Neural cell (in vitro differentiated cells): ENCODE measurements around the gene SLC26A11. TPM values are rescaled to one million over a fixed set of nuclear protein-coding genes. Genes with fewer than 3 reads are reported as not detected.

Experiments used
- H2AFZ ChIP-seq: fragments of 200-600, 300-800 bp; sonication (generic), shearing (Covaris generic); 2 replicates; pipeline ENCODE4 v1.6.0; 2014; ENCODE audit warnings: low read depth, mild to moderate bottlenecking, antibody characterized with exemption, low read length, moderate library complexity
- H3F3A ChIP-seq: fragments of 200-600 bp; shearing (Covaris generic); 2 replicates; pipeline ENCODE4 v1.6.1; 2016; ENCODE audit warnings: mild to moderate bottlenecking, moderate library complexity, mixed read lengths, antibody characterized with exemption, low read length; ENCODE audit not compliant: insufficient read depth, poor library complexity, severe bottlenecking
- H3K27ac ChIP-seq: fragments of 200-600, 300-800 bp; sonication (generic), shearing (Covaris generic); 2 replicates; pipeline ENCODE4 v1.5.1; 2014; ENCODE audit warnings: mild to moderate bottlenecking, low read length, moderate library complexity
- H3K27me3 ChIP-seq: fragments of 300-800, 200-600 bp; sonication (generic), shearing (Covaris generic); 2 replicates; pipeline ENCODE4 v1.6.0; 2014; ENCODE audit warnings: mild to moderate bottlenecking, low read depth, low read length, moderate library complexity; ENCODE audit not compliant: insufficient read depth
- H3K36me3 ChIP-seq: fragments of 300-800, 200-600 bp; sonication (generic), shearing (Covaris generic); 2 replicates; pipeline ENCODE4 v1.5.1; 2014; ENCODE audit warnings: mild to moderate bottlenecking, antibody characterized with exemption, low read length, moderate library complexity; ENCODE audit not compliant: insufficient read depth
- H3K4me2 ChIP-seq: fragments of 300-800, 200-600 bp; sonication (generic), shearing (Covaris generic); 2 replicates; pipeline ENCODE4 v1.6.0; 2014; ENCODE audit warnings: mild to moderate bottlenecking, low read length
- H3K4me3 ChIP-seq: fragments of 300-800, 200-600 bp; sonication (generic), shearing (Covaris generic); 2 replicates; pipeline ENCODE4 v1.5.1; 2014; ENCODE audit warnings: mild to moderate bottlenecking, low read length, moderate library complexity
- H3K79me2 ChIP-seq: fragments of 200-600 bp; shearing (Covaris generic); replicated peaks from 2 replicates; pipeline ENCODE4 v1.6.0; 2014; ENCODE audit warnings: mild to moderate bottlenecking, low read length, moderate library complexity; ENCODE audit not compliant: insufficient read depth
- H3K9ac ChIP-seq: fragments of 300-800, 200-600 bp; sonication (generic), shearing (Covaris generic); 2 replicates; pipeline ENCODE4 v1.6.1; 2016; ENCODE audit warnings: mild to moderate bottlenecking, low read length, mixed read lengths
- H3K9me2 ChIP-seq: fragments of 200-600 bp; shearing (Covaris generic); 2 replicates; pipeline ENCODE4 v1.6.1; 2016; ENCODE audit warnings: mild to moderate bottlenecking, low read length, mixed read lengths; ENCODE audit not compliant: insufficient read depth
- H3K9me3 ChIP-seq: fragments of 200-600, 300-800 bp; sonication (generic), shearing (Covaris generic); 2 replicates; pipeline ENCODE4 v1.6.1; 2016; ENCODE audit warnings: mild to moderate bottlenecking, mixed run types, low read length, moderate library complexity, mixed read lengths
- H4K20me1 ChIP-seq: fragments of 200-600 bp; shearing (Covaris generic); 2 replicates; pipeline ENCODE4 v1.6.1; 2016; ENCODE audit warnings: mild to moderate bottlenecking, mixed run types; ENCODE audit not compliant: insufficient read depth
- CTCF ChIP-seq: fragments of 450-650 bp; IDR thresholded peaks from 2 replicates; pipeline ENCODE4 v1.5.1; 2014; ENCODE audit warnings: antibody characterized with exemption, mild to moderate bottlenecking, moderate library complexity; ENCODE audit not compliant: poor library complexity, severe bottlenecking
- EP300 ChIP-seq: fragments of 450-650 bp; conservative IDR thresholded peaks from 2 replicates; pipeline ENCODE4 v1.6.1; 2014; ENCODE audit warnings: antibody characterized with exemption, mild to moderate bottlenecking, moderate library complexity; ENCODE audit not compliant: poor library complexity, severe bottlenecking
- EZH2 ChIP-seq: fragments of 200-600, 300-800 bp; shearing (Covaris generic), sonication (generic); IDR thresholded peaks from 2 replicates; pipeline ENCODE4 v1.6.1; 2014; ENCODE audit warnings: antibody characterized with exemption, low read length, borderline replicate concordance, mild to moderate bottlenecking; ENCODE audit not compliant: insufficient read depth, poor library complexity, severe bottlenecking
- MXI1 ChIP-seq: fragments of 450-650 bp; conservative IDR thresholded peaks from 2 replicates; pipeline ENCODE4 v1.6.1; 2014; ENCODE audit warnings: antibody characterized with exemption, mild to moderate bottlenecking; ENCODE audit not compliant: poor library complexity, severe bottlenecking
- POLR2AphosphoS5 ChIP-seq: IDR thresholded peaks from 2 replicates; pipeline ENCODE4 v1.6.1; 2012
- RAD21 ChIP-seq: fragments of 450-650 bp; conservative IDR thresholded peaks from 2 replicates; pipeline ENCODE4 v1.6.1; 2014; ENCODE audit warnings: antibody characterized with exemption, mild to moderate bottlenecking, moderate library complexity
- REST ChIP-seq: IDR thresholded peaks from 2 replicates; pipeline ENCODE4 v1.6.1; 2012; ENCODE audit warnings: borderline replicate concordance
- SMC3 ChIP-seq: fragments of 450-650 bp; conservative IDR thresholded peaks from 2 replicates; pipeline ENCODE4 v1.6.1; 2014; ENCODE audit warnings: antibody characterized with exemption, mild to moderate bottlenecking, moderate library complexity; ENCODE audit not compliant: poor library complexity
- TAF1 ChIP-seq: IDR thresholded peaks from 2 replicates; pipeline ENCODE4 v1.6.1; 2012; ENCODE audit warnings: low read depth
- polyA plus RNA-seq: library from polyadenylated mRNA; depleted of rRNA; stranded (reverse); fragments of >200 nt; gene quantifications from 2 replicates; pipeline ENCODE4 v1.2.3, GENCODE V29; 2014

The SLC26A11 gene
- polyA plus RNA-seq, 1 donor from 2014 or later: 18.6 TPM

- Histone ChIP-seq H3K27ac (no peak overlapping the region), H3K4me2 (no peak overlapping the region), H3F3A (no peaks in the 10 kb centered on the region), H3K79me2 (no peaks in the 10 kb centered on the region), H3K9me3 (no peaks in the 10 kb centered on the region), H4K20me1 (no peaks in the 10 kb centered on the region), H3K4me3 (no peak overlapping the region), H3K27me3 (no peaks in the 10 kb centered on the region), H3K9ac (no peak overlapping the region), H3K9me2 (no peaks in the 10 kb centered on the region), H2AFZ (no peak overlapping the region), H3K36me3 (no peaks in the 10 kb centered on the region)
- TF ChIP-seq EP300: no peak
- TF ChIP-seq TAF1: no peak
- TF ChIP-seq MXI1: no peak
- TF ChIP-seq SMC3: no peak
- no peak for TF ChIP-seq RAD21
- TF ChIP-seq REST: no peak
- no peak for TF ChIP-seq EZH2
- TF ChIP-seq POLR2AphosphoS5: no peak
- no peak for TF ChIP-seq CTCF
These were observed 74.9 kb downstream of the SLC26A11 start for GRCh38 chr17:80295146-80295545.

- Histone ChIP-seq H3K9ac (no peak overlapping the region), H3K36me3 (no peaks in the 10 kb centered on the region), H4K20me1 (no peaks in the 10 kb centered on the region), H3F3A (no peaks in the 10 kb centered on the region), H3K9me2 (no peaks in the 10 kb centered on the region), H3K4me2 (no peak overlapping the region), H3K27ac (no peak overlapping the region), H3K9me3 (no peaks in the 10 kb centered on the region), H3K27me3 (no peaks in the 10 kb centered on the region), H3K4me3 (no peak overlapping the region), H3K79me2 (no peaks in the 10 kb centered on the region), H2AFZ (no peak overlapping the region)
- no peak for TF ChIP-seq MXI1
- no peak for TF ChIP-seq SMC3
- no peak for TF ChIP-seq RAD21
- no peak for TF ChIP-seq CTCF
- no peak for TF ChIP-seq TAF1
- no peak for TF ChIP-seq REST
- TF ChIP-seq EZH2: no peak
- TF ChIP-seq POLR2AphosphoS5: no peak
- TF ChIP-seq EP300: no peak
These were observed 75.3 kb downstream of the SLC26A11 start for GRCh38 chr17:80295559-80295958.
